GM04503 (cell line): ENCODE measurements around the gene HUNK.
"Not testable (repeated sequence)": the region's sequence is repeated elsewhere in the genome, so short reads cannot be mapped to it uniquely, and the experiment has no call there.

Experiments used
- DNase-seq: peaks from one replicate; pipeline ENCODE4 v3.0.0-alpha.2; 2012; ENCODE audit warnings: low read depth

The HUNK gene

GRCh38 chr21:31872452-31873274 lies at the start of gene HUNK:
TSS of gene HUNK (plus strand) at chr21:31873020. CDS start at chr21:31873675, 655 bp downstream.
- no peak for DNase-seq

- DNase-seq, result no peak
Observed at GRCh38 chr21:31829736-31830472, 42.9 kb upstream of the HUNK start.

- no peak for DNase-seq
Observed at GRCh38 chr21:31830701-31831100, 42.1 kb upstream of the HUNK start.

- DNase-seq, result no peak
Observed at GRCh38 chr21:31837041-31837440, 35.8 kb upstream of the HUNK start.

- no peak for DNase-seq
Observed at GRCh38 chr21:31837618-31838390, 35.0 kb upstream of the HUNK start.

- DNase-seq, result no peak
Observed at GRCh38 chr21:31838586-31839355, 34.0 kb upstream of the HUNK start.

- DNase-seq, result no peak
Observed at GRCh38 chr21:31844206-31844605, 28.6 kb upstream of the HUNK start.

- no peak for DNase-seq
Observed at GRCh38 chr21:31845151-31845729, 27.6 kb upstream of the HUNK start.

GRCh38 chr21:31846690-31847089 lies 26.1 kb upstream of the HUNK start:
- no peak for DNase-seq

GRCh38 chr21:31847761-31848160 lies 25.1 kb upstream of the HUNK start:
- DNase-seq, result no peak

- no peak for DNase-seq
Observed at GRCh38 chr21:31848326-31848985, 24.4 kb upstream of the HUNK start.

GRCh38 chr21:31850886-31851285 lies 21.9 kb upstream of the HUNK start:
- DNase-seq, result no peak

- no peak for DNase-seq
Observed at GRCh38 chr21:31855180-31855579, 17.6 kb upstream of the HUNK start.

GRCh38 chr21:31857096-31857495 lies 15.7 kb upstream of the HUNK start:
- no peak for DNase-seq

- not testable (repeated sequence) for DNase-seq
Observed at GRCh38 chr21:31857631-31858030, 15.2 kb upstream of the HUNK start.

- no peak for DNase-seq
Observed at GRCh38 chr21:31860851-31861250, 12.0 kb upstream of the HUNK start.

- DNase-seq, result no peak
Observed at GRCh38 chr21:31862078-31862477, 10.7 kb upstream of the HUNK start.

GRCh38 chr21:31865429-31865970 lies 7.3 kb upstream of the HUNK start:
- DNase-seq, result no peak

- DNase-seq, result no peak
Observed at GRCh38 chr21:31866077-31866511, 6.7 kb upstream of the HUNK start.

GRCh38 chr21:31869750-31870149 lies 3.1 kb upstream of the HUNK start:
- DNase-seq, result no peak
